Endothelial cell (in vitro differentiated cells): Measurements from ENCODE around the gene ATP8A2. TPM values are rescaled to one million over a fixed set of nuclear protein-coding genes. Genes with fewer than 3 reads are reported as not detected.

ENCODE experiments used
- DNase-seq: peaks from one replicate; pipeline ENCODE4 v3.0.0; 2021; ENCODE audit warnings: low spot score
- H3K27ac Mint-ChIP-seq: one replicate; pipeline ENCODE4 v1.8.0; 2021; ENCODE audit warnings: mixed read lengths, inconsistent platforms; ENCODE audit not compliant: unreplicated experiment
- H3K27me3 Mint-ChIP-seq: one replicate; pipeline ENCODE4 v1.8.0; 2021; ENCODE audit warnings: mild to moderate bottlenecking, moderate library complexity, mixed read lengths, inconsistent platforms; ENCODE audit not compliant: unreplicated experiment
- H3K36me3 Mint-ChIP-seq: one replicate; pipeline ENCODE4 v1.8.0; 2021; ENCODE audit warnings: mild to moderate bottlenecking, low read depth, mixed read lengths, inconsistent platforms; ENCODE audit not compliant: unreplicated experiment
- H3K4me1 Mint-ChIP-seq: one replicate; pipeline ENCODE4 v1.8.0; 2021; ENCODE audit warnings: mild to moderate bottlenecking, mixed read lengths, inconsistent platforms; ENCODE audit not compliant: unreplicated experiment
- H3K4me3 Mint-ChIP-seq: one replicate; pipeline ENCODE4 v1.8.0; 2021; ENCODE audit warnings: mild to moderate bottlenecking, mixed read lengths, inconsistent platforms; ENCODE audit not compliant: unreplicated experiment
- H3K9me3 Mint-ChIP-seq: one replicate; pipeline ENCODE4 v1.8.0; 2021; ENCODE audit warnings: mixed read lengths, inconsistent platforms; ENCODE audit not compliant: unreplicated experiment
- CTCF ChIP-seq: fragments of 200-600 bp; sonication (generic); IDR thresholded peaks from one replicate; pipeline ENCODE4 v1.5.0; 2021; ENCODE audit warnings: antibody characterized with exemption; ENCODE audit not compliant: unreplicated experiment
- total RNA-seq: library from RNA; stranded (reverse); fragmentation: NEBNext Ultra II Directional; extraction: Animal tissue kit (Norgen Biotek cat#: 25700); gene quantifications from one replicate; pipeline ENCODE4 v1.2.1, GENCODE V29; 2021; ENCODE audit not compliant: unreplicated experiment

The ATP8A2 gene
- total RNA-seq, 1 donor from 2014 or later = 2.1 TPM

- Mint-ChIP-seq H3K36me3 (no peaks in the 10 kb centered on the region), H3K4me1 (peaks cover 3% of the 10 kb centered on the region), H3K27me3 (peaks cover 3% of the 10 kb centered on the region), H3K9me3 (no peaks in the 10 kb centered on the region), H3K4me3 (no peak overlapping the region), H3K27ac (no peak overlapping the region)
- no peak for TF ChIP-seq CTCF
- DNase-seq = no peak
These were observed 587.2 kb downstream of the ATP8A2 start for GRCh38 chr13:25958986-25959385.

- DNase-seq = no peak
- no peaks in the 10 kb centered on the region for H3K9me3 Mint-ChIP-seq
- no peak overlapping the region for H3K27ac Mint-ChIP-seq
- peaks cover under 1% of the 10 kb centered on the region for H3K27me3 Mint-ChIP-seq
- H3K4me1 Mint-ChIP-seq = peaks cover 3% of the 10 kb centered on the region
- TF ChIP-seq CTCF = no peak
- no peaks in the 10 kb centered on the region for H3K36me3 Mint-ChIP-seq
- H3K4me3 Mint-ChIP-seq = no peak overlapping the region
These were observed 589.5 kb downstream of the ATP8A2 start for GRCh38 chr13:25961294-25961693.

DNA sequence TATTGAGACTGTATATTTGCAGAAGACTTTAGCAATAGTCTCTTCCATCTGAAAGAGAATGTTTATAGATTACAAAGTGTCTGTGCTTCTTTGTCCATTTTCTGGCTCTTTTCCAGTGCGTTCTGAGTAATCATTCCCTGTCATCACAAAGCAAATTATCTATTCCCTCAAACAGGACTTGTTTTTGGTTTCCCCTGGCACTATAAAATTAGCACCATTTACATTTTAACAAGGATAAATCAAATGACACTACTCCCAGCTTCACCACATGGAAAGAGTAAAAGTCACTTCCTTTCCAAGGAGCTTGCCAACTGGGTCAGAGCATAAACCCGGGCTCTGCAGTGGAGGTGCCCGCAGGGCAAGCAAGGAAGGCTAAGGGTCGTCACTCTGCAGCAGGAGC, 591.9 kb downstream of the ATP8A2 start:
- no peak for DNase-seq
- Mint-ChIP-seq H3K27ac (no peak overlapping the region), H3K36me3 (no peaks in the 10 kb centered on the region), H3K9me3 (no peaks in the 10 kb centered on the region), H3K27me3 (no peaks in the 10 kb centered on the region), H3K4me1 (peaks cover 3% of the 10 kb centered on the region), H3K4me3 (no peak overlapping the region)
- no peak for TF ChIP-seq CTCF

- Mint-ChIP-seq H3K4me3 (no peak overlapping the region), H3K27ac (no peak overlapping the region), H3K4me1 (peaks cover 9% of the 10 kb centered on the region), H3K27me3 (no peaks in the 10 kb centered on the region), H3K36me3 (no peaks in the 10 kb centered on the region), H3K9me3 (no peaks in the 10 kb centered on the region)
- no peak for DNase-seq
- no peak for TF ChIP-seq CTCF
These were observed 593.8 kb downstream of the ATP8A2 start for GRCh38 chr13:25965596-25965995.

- Mint-ChIP-seq H3K4me3 (no peak overlapping the region), H3K27ac (no peak overlapping the region), H3K9me3 (no peaks in the 10 kb centered on the region), H3K27me3 (peaks cover under 1% of the 10 kb centered on the region), H3K4me1 (peaks cover 11% of the 10 kb centered on the region), H3K36me3 (no peaks in the 10 kb centered on the region)
- DNase-seq = no peak
- TF ChIP-seq CTCF = no peak
These were observed 594.3 kb downstream of the ATP8A2 start for GRCh38 chr13:25966086-25966485.
